ENCODE measurements around the gene ARHGAP6. TPM values are rescaled to one million over a fixed set of nuclear protein-coding genes. Genes with fewer than 3 reads are reported as not detected.

Gene ARHGAP6
- total RNA-seq, 1 experiment from 2014 or later = 0.07 TPM

GRCh38 chrX:11397680-11398079 lies 268.0 kb downstream of the ARHGAP6 start:
- no peak overlapping the region for H3K4me3 Mint-ChIP-seq
- Histone ChIP-seq H3K27ac (ENCODE audit: insufficient read length, low read depth, low read length) (no peak overlapping the region), H3K79me2 (ENCODE audit: insufficient read depth, low read length) (no peaks in the 10 kb centered on the region), H3K9me3 (ENCODE audit: control insufficient read depth, low read depth, low read length) (no peaks in the 10 kb centered on the region), H3K4me1 (ENCODE audit: insufficient read depth, low read length) (no peaks in the 10 kb centered on the region), H3K9ac (ENCODE audit: extremely low read depth, insufficient read length, low read length) (no peak overlapping the region), H3K4ac (ENCODE audit: low read depth, low read length) (no peak overlapping the region), H2BK20ac (ENCODE audit: low read depth, low read length, poor library complexity, severe bottlenecking) (no peak overlapping the region), H3K14ac (ENCODE audit: insufficient read depth, low read length) (no peak overlapping the region), H3K23ac (ENCODE audit: insufficient read length, low read depth, low read length) (no peak overlapping the region), H3K56ac (ENCODE audit: insufficient read length, low read depth, low read length) (no peak overlapping the region), H2AFZ (ENCODE audit: low read length) (no peak overlapping the region), H4K91ac (ENCODE audit: insufficient read length, low read depth, low read length) (no peak overlapping the region), H3K4me2 (ENCODE audit: insufficient read depth, insufficient read length, low read length) (no peak overlapping the region), H2BK15ac (ENCODE audit: low read depth, low read length) (no peak overlapping the region), H2BK120ac (ENCODE audit: low read depth, low read length, poor library complexity, severe bottlenecking) (no peak overlapping the region), H4K5ac (ENCODE audit: insufficient read length, low read depth, low read length) (no peak overlapping the region), H3K79me1 (ENCODE audit: insufficient read depth, low read depth, low read length, poor library complexity, severe bottlenecking) (no peaks in the 10 kb centered on the region), H2BK5ac (ENCODE audit: insufficient read length, low read length) (no peak overlapping the region), H3T11ph (ENCODE audit: low read length) (no peak overlapping the region), H2BK12ac (ENCODE audit: insufficient read length, low read depth, low read length) (no peak overlapping the region), H2AK5ac (ENCODE audit: insufficient read length, low read length) (no peak overlapping the region), H3K27me3 (ENCODE audit: insufficient read depth, low read length) (no peaks in the 10 kb centered on the region), H3K18ac (ENCODE audit: insufficient read length, low read depth, low read length) (no peak overlapping the region), H4K20me1 (ENCODE audit: control insufficient read depth, insufficient read depth, insufficient read length) (no peaks in the 10 kb centered on the region), H4K8ac (replicated peaks; ENCODE audit: insufficient read length, low read depth, low read length) (no peak overlapping the region), H3K23me2 (ENCODE audit: insufficient read length, low read depth, low read length, poor library complexity, severe bottlenecking) (no peaks in the 10 kb centered on the region)
- TF ChIP-seq CTCF (conservative IDR thresholded peaks at IDR 0.05) = no peak
- no peak for DNase-seq
- no peaks in the 10 kb centered on the region for H3K4me1 Mint-ChIP-seq
- no CpG with 5 or more reads among the region's 2 CpGs for WGBS (ENCODE audit: extremely low coverage, insufficient read length, low lambda C conversion rate)
- H3K36me3 Mint-ChIP-seq (ENCODE audit: insufficient read depth in 1 of 3, low read depth in 3 of 3) = peaks cover 0 to 2% (median 0%) of the 10 kb centered on the region in 3 experiments; a peak in 2 of 7 replicates
- no peaks in the 10 kb centered on the region for H3K27me3 Mint-ChIP-seq (ENCODE audit: low read depth)
- peaks cover 32 to 53% of the 10 kb centered on the region in 2 experiments for H3K9me3 Mint-ChIP-seq
- no peak overlapping the region for H3K27ac Mint-ChIP-seq

All from H9 (cell line).